Measurements from ENCODE around the gene DDX27. TPM values are rescaled to one million over a fixed set of nuclear protein-coding genes. Genes with fewer than 3 reads are reported as not detected.
A peak's percentile ranks its signal among the peaks of the same experiment; 100 is the strongest.

The DDX27 gene
- total and polyA plus RNA-seq, 2 of the 13 experiments (the other 11 are each of a cell fraction or from before 2014, with no cell fraction given) = 42.6 to 72.8 TPM

DNA sequence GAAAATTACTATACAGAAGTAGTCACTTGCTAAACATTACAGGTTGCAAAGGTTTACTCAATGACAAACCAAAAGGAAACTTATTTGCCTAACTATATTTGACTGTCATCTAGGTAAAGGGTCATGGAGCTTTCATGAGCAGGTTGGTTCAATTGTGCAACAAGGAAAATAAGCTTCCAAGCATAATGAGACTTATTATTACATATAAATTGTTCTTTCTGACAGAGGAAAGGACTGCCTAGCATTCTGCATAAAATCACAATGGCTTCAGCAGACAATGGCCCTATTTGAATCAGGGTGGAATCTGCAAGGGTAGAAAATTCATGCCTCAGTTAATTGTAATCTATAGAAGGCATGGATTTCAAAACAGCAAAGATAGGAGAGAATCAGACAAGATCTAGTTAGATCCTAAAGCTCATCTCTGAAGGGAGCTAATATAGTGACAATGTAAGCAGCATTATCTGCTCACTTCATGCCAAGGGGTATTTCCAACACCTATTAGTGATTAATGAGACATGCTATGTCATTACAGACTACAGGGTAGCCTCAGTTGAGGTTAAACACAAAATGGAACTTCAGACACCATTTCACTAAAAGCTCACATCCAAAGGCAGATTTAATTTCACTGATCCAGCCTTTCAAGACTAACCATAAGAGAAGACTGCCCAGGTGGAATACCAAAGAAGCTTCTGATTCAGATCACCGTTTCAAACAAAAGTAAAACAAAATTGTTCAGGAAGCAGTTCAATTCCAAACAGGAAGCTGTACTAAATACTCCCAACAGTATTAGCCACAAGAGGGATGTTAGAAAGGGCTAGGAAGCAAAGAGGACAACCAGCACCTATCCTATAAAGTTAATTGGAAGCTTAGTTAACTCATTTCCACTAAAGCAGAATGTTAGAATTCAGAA, 39.6 kb upstream of the DDX27 start (continued):
- 0 out of 2 replicates have a peak, but pooled peaks have one; percentile 33 for TF ChIP-seq NFE2L2 (IDR thresholded peaks at IDR 0.05; ENCODE audit: low read length)
- TF ChIP-seq TCF12 (IDR thresholded peaks at IDR 0.05) = no peak
- TF ChIP-seq TCF12 (CRISPR knock-in tag; IDR thresholded peaks at IDR 0.05) = no peak
- no peak for TF ChIP-seq E2F1 (CRISPR knock-in tag; IDR thresholded peaks at IDR 0.05)
- TF ChIP-seq, protein P1, sequence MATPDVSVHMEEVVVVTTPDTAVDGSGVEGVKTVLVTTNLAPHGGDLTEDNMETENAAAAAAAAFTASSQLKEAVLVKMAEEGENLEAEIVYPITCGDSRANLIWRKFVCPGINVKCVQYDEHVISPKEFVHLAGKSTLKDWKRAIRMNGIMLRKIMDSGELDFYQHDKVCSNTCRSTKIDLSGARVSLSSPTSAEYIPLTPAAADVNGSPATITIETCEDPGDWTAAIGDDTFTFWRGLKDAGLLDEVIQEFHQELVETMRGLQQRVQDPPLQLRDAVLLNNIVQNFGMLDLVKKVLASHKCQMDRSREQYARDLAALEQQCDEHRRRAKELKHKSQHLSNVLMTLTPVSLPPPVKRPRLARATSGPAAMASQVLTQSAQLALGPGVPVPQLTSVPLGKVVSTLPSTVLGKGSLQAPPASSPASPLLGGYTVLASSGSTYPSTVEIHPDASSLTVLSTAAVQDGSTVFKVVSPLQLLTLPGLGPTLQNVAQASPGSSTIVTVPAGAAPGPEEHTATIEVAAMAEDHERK (CRISPR knock-in tag; IDR thresholded peaks at IDR 0.05; ENCODE audit: low read depth) = no peak
- TF ChIP-seq GMEB1 (CRISPR knock-in tag; IDR thresholded peaks at IDR 0.05; ENCODE audit: borderline replicate concordance) = no peak
- TF ChIP-seq NR2F1 (CRISPR knock-in tag; IDR thresholded peaks at IDR 0.05) = no peak; a peak in 1 of 4 replicates
- no peak for TF ChIP-seq MXD3 (CRISPR knock-in tag; IDR thresholded peaks at IDR 0.05)
- no peak for TF ChIP-seq ZFAT (CRISPR knock-in tag; conservative IDR thresholded peaks at IDR 0.05)
- TF ChIP-seq HMG20B (CRISPR knock-in tag; conservative IDR thresholded peaks at IDR 0.05) = no peak
- no peak for TF ChIP-seq KAT7 (CRISPR knock-in tag; IDR thresholded peaks at IDR 0.05; ENCODE audit: borderline replicate concordance)
- no peak for TF ChIP-seq ZNF441 (CRISPR knock-in tag; IDR thresholded peaks at IDR 0.05; ENCODE audit: borderline replicate concordance)
- no peak for TF ChIP-seq GPBP1L1 (CRISPR knock-in tag; IDR thresholded peaks at IDR 0.05)
- peak; percentile 40 for TF ChIP-seq FOXA1 (IDR thresholded peaks at IDR 0.05)
- TF ChIP-seq FOXA1 (CRISPR knock-in tag; IDR thresholded peaks at IDR 0.05) = peak; percentile 49; the same call in 1 of the 2 replicates
- TF ChIP-seq KMT2A (CRISPR knock-in tag; IDR thresholded peaks at IDR 0.05) = no peak; the same call in 1 of the 2 replicates
- no peak for TF ChIP-seq GABPB1 (CRISPR knock-in tag; IDR thresholded peaks at IDR 0.05)
- TF ChIP-seq, protein P2, sequence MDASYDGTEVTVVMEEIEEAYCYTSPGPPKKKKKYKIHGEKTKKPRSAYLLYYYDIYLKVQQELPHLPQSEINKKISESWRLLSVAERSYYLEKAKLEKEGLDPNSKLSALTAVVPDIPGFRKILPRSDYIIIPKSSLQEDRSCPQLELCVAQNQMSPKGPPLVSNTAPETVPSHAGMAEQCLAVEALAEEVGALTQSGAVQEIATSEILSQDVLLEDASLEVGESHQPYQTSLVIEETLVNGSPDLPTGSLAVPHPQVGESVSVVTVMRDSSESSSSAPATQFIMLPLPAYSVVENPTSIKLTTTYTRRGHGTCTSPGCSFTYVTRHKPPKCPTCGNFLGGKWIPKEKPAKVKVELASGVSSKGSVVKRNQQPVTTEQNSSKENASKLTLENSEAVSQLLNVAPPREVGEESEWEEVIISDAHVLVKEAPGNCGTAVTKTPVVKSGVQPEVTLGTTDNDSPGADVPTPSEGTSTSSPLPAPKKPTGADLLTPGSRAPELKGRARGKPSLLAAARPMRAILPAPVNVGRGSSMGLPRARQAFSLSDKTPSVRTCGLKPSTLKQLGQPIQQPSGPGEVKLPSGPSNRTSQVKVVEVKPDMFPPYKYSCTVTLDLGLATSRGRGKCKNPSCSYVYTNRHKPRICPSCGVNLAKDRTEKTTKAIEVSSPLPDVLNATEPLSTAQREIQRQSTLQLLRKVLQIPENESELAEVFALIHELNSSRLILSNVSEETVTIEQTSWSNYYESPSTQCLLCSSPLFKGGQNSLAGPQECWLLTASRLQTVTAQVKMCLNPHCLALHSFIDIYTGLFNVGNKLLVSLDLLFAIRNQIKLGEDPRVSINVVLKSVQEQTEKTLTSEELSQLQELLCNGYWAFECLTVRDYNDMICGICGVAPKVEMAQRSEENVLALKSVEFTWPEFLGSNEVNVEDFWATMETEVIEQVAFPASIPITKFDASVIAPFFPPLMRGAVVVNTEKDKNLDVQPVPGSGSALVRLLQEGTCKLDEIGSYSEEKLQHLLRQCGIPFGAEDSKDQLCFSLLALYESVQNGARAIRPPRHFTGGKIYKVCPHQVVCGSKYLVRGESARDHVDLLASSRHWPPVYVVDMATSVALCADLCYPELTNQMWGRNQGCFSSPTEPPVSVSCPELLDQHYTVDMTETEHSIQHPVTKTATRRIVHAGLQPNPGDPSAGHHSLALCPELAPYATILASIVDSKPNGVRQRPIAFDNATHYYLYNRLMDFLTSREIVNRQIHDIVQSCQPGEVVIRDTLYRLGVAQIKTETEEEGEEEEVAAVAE (CRISPR knock-in tag; IDR thresholded peaks at IDR 0.05; ENCODE audit: borderline replicate concordance) = no peak
